Panc1 (cell line): Measurements from ENCODE around the gene ITGA8. TPM values are rescaled to one million over a fixed set of nuclear protein-coding genes. Genes with fewer than 3 reads are reported as not detected.

Experiments used
- ATAC-seq: fragments of 200-7000 bp; cut with Tn5 transposase; 2 replicates; pipeline ENCODE4 v1.9.1; 2020; ENCODE audit warnings: mild to moderate bottlenecking, moderate library complexity
- BruUV-seq: library from RNA; stranded (reverse); fragments of 400-500 nt; replicated peaks from 2 replicates; lab custom pipeline; 2021; lab: Mats Ljungman, UMichigan
- CTCF ChIA-PET: fragments of 300-600 bp; sonication (Branson Sonifier 250); formaldehyde crosslinking; loops from one replicate; lab custom pipeline; 2022; ENCODE audit warnings: antibody characterized with exemption; lab: Charles Lee
- POLR2A ChIA-PET: fragments of 300-600 bp; sonication (Branson Sonifier 250); formaldehyde crosslinking; loops from one replicate; lab custom pipeline; 2022; ENCODE audit warnings: antibody characterized with exemption; lab: Charles Lee
- DNase-seq: peaks from one replicate; pipeline ENCODE4 v3.0.0-alpha.2; 2010; ENCODE audit warnings: low read depth, low spot score
- H3K27ac ChIP-seq: 2 replicates; pipeline ENCODE4 v1.5.1; 2011; ENCODE audit warnings: mild to moderate bottlenecking, low read length, inconsistent platforms
- H3K27me3 ChIP-seq: fragments of 200-500 bp; sonication (Bioruptor generic); 2 replicates; pipeline ENCODE4 v1.6.0; 2014; ENCODE audit warnings: low read length, inconsistent platforms; ENCODE audit not compliant: control insufficient read depth, insufficient read depth
- H3K36me3 ChIP-seq: fragments of 200-500 bp; sonication (Bioruptor generic); 2 replicates; pipeline ENCODE4 v1.5.1; 2014; ENCODE audit warnings: inconsistent platforms, mild to moderate bottlenecking, low read length, moderate library complexity; ENCODE audit not compliant: control insufficient read depth, insufficient read depth
- H3K4me1 ChIP-seq: 2 replicates; pipeline ENCODE4 v1.5.1; 2011; ENCODE audit warnings: inconsistent platforms, mild to moderate bottlenecking, low read length, moderate library complexity; ENCODE audit not compliant: control insufficient read depth, insufficient read depth
- H3K4me3 ChIP-seq, 2 experiments: 2 replicates each; pipeline ENCODE4 v1.5.1; 2011 to 2012; ENCODE audit warnings: low read depth in 2 of 2, low read length in 2 of 2, mild to moderate bottlenecking in 2 of 2, inconsistent platforms in 1 of 2, moderate library complexity in 1 of 2
- H3K9me3 ChIP-seq: fragments of 200-500 bp; sonication (Bioruptor generic); 2 replicates; pipeline ENCODE4 v1.5.1; 2014; ENCODE audit warnings: low read depth, mild to moderate bottlenecking, inconsistent platforms, low read length, moderate library complexity; ENCODE audit not compliant: control insufficient read depth, insufficient read depth
- CTCF ChIP-seq: fragments of 450-650 bp; IDR thresholded peaks from 2 replicates; pipeline ENCODE4 v1.5.1; 2017; ENCODE audit warnings: mild to moderate bottlenecking
- POLR2AphosphoS5 ChIP-seq: IDR thresholded peaks from 2 replicates; pipeline ENCODE4 v1.6.1; 2012; ENCODE audit warnings: mild to moderate bottlenecking, low read depth, low read length, moderate library complexity
- REST ChIP-seq, 2 experiments: IDR thresholded peaks; 2 replicates each; pipeline ENCODE4 v1.6.1; 2011 to 2012; ENCODE audit warnings: low read depth in 2 of 2, control low read depth in 1 of 2, low read length in 1 of 2, mild to moderate bottlenecking in 1 of 2, moderate library complexity in 1 of 2; ENCODE audit not compliant: insufficient read depth in 1 of 2
- SIN3A ChIP-seq: IDR thresholded peaks from 2 replicates; pipeline ENCODE4 v1.6.1; 2012; ENCODE audit warnings: low read depth, mild to moderate bottlenecking, low read length, moderate library complexity, borderline replicate concordance; ENCODE audit not compliant: insufficient read depth
- TCF7L2 ChIP-seq: IDR thresholded peaks from 2 replicates; pipeline ENCODE4 v1.6.1; 2011; ENCODE audit warnings: mild to moderate bottlenecking, low read depth, low read length, inconsistent platforms
- in situ Hi-C: cut with HindIII; loops from 2 replicates; pipeline ENCODE4 v1.10.0; 2016; ENCODE audit warnings: low sequenced_read_pairs, low pct_unique_long_range_greater_than_20kb
- intact Hi-C: fragments of 100-400 bp; cut with micrococcal nuclease; formaldehyde crosslinking; loops from one replicate; pipeline ENCODE4 v1.10.0; 2022; ENCODE audit not compliant: unreplicated experiment
- total RNA-seq: library from RNA; stranded (reverse); gene quantifications from one replicate; pipeline ENCODE4 v1.2.1, GENCODE V29; 2021; ENCODE audit not compliant: unreplicated experiment

ITGA8 gene
- total RNA-seq, 1 experiment from 2014 or later, result 0.18 TPM

- ChIA-PET POLR2A (no interaction called here), CTCF (no interaction called here)
- no peak overlapping the region for H3K4me3 ChIP-seq
- BruUV-seq, result no TSS peak
- DNase-seq, result no peak
- no peak for ATAC-seq
- intact Hi-C loops (no loop called here), in situ Hi-C loops (no loop called here)
- no peaks in the 10 kb centered on the region for H3K4me1 ChIP-seq
- H3K27ac ChIP-seq, result no peak overlapping the region
- no peaks in the 10 kb centered on the region for H3K27me3 ChIP-seq
- no peaks in the 10 kb centered on the region for H3K9me3 ChIP-seq
- TF ChIP-seq POLR2AphosphoS5, result no peak
- no peak for TF ChIP-seq TCF7L2
- no peak for TF ChIP-seq SIN3A
- TF ChIP-seq REST (IDR thresholded peaks at IDR 0.05; ENCODE audit: insufficient read depth in 1 of 2, low read depth in 2 of 2, low read length in 1 of 2), result no peak
- no peak for TF ChIP-seq CTCF
- no peaks in the 10 kb centered on the region for H3K36me3 ChIP-seq
Observed at GRCh38 chr10:15489431-15489830, 230.3 kb downstream of the ITGA8 start.

GRCh38 chr10:15487376-15487775, 232.3 kb downstream of the ITGA8 start:
- no peaks in the 10 kb centered on the region for H3K36me3 ChIP-seq
- no peaks in the 10 kb centered on the region for H3K27me3 ChIP-seq
- H3K4me3 ChIP-seq, result no peak overlapping the region
- DNase-seq, result no peak
- intact Hi-C loops (no loop called here), in situ Hi-C loops (no loop called here)
- ATAC-seq, result no peak
- H3K9me3 ChIP-seq, result no peaks in the 10 kb centered on the region
- H3K27ac ChIP-seq, result no peak overlapping the region
- ChIA-PET CTCF (no interaction called here), POLR2A (no interaction called here)
- H3K4me1 ChIP-seq, result no peaks in the 10 kb centered on the region
- TF ChIP-seq CTCF, result no peak
- TF ChIP-seq REST (IDR thresholded peaks at IDR 0.05; ENCODE audit: insufficient read depth in 1 of 2, low read depth in 2 of 2, low read length in 1 of 2), result no peak
- TF ChIP-seq SIN3A, result no peak
- TF ChIP-seq POLR2AphosphoS5, result no peak
- no peak for TF ChIP-seq TCF7L2
- BruUV-seq, result no TSS peak
